Measurements from ENCODE around the gene NOL11.
"Not testable (repeated sequence)": the region's sequence is repeated elsewhere in the genome, so short reads cannot be mapped to it uniquely, and the experiment has no call there.

The NOL11 gene

DNA sequence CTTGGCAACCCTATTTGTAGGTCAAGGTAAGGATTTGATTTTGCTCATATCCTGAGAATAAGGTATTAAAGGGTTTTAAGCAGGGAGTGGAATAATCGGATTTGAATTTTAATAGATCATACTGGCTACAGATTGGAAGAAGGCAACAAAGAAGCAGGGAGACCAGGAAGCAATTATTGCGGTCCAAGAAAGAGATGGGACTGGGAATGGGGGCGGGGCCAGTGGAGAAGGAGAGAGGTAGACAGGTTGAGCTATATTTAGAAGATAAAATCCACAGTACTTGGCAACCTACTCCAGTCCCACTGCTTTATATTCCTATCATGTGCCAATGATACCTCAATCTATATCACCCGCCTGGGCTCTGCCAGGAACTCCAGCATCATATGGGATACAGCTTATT, 5.8 kb upstream of the NOL11 start:
- DNase-seq: no peak

DNA sequence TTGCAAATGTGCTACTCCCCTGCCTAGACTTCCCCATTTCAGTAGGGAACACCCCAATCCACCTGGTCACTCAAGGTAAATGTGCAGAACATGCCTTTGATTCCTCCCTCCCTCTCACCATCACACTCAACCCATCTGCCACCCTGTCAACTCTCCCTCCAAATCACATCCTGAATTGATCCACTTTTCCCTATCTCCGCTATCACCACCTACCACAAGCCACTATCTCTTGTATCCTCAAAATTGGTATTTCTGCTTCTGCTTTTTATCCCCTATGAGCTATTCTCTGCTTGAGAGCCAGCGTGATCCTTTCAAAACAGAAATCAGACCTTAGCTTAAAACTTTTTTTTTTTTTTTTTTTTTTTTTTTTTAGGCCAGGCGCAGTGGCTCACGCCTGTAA, 5.4 kb upstream of the NOL11 start:
- no peak for DNase-seq

DNA sequence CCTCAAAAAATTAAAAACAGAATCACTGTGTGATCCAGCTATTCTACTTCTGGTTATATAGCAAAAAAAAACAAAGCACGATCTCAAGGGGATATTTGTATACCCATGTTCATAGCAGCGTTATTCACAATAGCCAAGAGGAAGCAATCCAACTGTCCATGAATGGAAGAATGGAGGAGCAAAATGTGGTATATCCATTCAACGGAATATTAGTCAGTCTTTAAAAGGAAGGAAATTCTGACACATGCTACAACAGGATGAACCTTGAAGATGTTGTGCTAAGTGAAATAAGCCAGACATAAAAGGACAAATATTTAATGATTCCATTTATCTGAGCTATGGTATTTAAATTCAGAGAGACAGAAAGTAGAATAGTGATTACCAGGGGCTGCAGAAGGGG, 4.6 kb upstream of the NOL11 start:
- DNase-seq: no peak

DNA sequence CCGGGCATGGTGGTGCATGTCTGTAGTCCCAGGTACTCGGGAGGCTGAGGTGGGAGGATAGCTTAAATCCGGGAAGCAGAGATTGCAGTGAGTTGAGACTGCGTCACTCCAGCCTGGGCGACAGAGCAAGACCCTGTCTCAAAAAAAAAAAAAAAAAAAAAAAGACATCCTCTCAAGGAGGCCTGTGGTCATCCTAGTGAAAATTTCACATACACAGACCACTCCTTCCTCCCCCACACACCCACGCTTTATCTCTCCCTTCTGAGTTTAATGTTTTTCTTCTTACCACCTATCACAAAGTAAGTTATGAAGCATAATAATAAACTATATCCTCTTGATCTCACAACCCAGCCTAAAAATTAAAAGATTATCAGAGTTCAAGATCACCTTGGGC, 1.3 kb upstream of the NOL11 start:
- no peak for DNase-seq

DNA sequence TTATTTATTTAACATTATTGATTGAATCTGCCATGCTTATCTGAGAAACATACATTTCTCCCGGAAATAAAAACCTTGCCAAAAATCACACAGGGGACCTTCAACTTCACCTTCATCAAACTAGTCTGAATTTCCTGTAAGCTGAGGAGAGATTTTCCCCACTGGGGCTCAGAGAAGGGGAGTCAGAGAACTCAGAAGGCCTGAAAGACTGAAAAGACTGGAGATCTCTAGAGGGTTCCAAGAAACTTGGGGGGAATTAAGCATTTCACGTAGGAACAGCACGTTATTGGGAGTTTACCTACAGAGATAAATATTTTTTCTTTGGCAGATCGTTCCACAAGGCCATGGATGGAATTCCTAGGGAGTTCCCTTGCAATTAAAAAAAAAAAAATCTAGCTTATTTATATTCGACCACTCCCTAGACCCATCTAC, 528 bp upstream of the NOL11 start:
- no peak for DNase-seq

DNA sequence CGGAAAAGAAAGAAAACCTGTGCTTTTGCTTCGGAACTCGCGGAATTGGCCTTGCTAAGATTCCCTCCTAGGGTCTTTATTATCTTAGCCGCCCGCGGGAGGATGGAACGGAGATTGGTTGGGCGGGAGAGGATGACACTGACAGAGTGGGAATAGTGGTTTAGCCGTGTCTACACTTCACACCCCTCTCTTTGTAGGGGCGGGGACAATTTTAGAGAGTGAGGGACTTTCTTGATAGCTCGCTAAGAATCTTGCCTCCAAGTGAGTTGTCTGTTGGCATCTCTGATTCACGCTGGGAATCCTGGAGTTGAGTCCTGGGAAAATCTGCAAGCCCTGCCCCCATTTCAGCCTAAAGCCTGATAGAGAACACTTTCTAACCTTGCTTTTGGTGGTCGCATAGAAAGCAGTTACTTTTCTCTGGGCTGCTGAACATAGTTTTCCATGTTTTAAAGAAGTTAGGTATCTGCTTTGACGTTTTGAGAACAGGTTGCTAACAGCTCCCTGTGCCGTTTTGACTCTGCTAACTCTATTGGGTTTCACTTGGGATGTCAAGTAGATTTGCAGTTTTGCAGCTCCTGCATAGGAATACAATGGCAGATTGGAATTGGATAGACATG, 697 bp downstream of the NOL11 start:
- peak; percentile 63 for DNase-seq

DNA sequence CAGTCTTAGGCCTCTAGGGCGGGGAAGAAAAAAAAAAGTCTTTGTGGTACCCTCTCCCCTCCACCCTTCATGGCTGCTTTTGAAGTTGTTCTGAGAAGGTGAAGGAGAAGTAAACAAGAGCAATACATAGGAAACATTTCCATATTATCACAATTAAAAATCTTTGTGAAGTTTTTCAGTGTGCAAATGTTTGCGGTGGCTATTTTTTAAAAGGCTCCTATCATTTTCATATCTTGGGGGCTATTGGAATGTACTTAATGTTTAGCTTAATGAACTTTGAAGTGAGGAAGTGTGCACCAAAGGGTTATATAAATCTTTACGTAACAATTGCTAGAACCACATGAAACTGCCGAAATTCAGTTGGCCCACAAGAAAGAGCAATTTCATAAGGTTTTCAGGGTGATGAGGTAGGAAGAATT, 7.6 kb downstream of the NOL11 start:
- DNase-seq: no peak

DNA sequence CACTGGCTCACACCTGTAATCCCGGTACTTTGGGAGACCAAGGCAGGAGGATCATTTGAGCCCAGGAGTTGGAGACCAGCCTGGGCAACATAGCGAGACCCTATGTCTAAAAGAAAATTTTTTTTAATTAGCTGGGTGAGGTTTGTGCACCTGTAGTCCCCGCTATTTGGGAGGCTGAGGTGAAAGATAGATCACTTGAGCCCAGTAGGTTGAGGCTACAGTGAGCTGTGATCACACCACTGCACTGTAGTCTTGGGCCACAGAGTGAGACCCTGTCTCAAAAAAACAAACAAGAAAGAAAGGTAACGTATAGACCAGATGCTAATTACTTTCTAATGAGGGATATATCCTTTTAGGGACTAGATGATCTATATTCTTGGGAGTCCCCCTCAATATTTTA, 8.1 kb downstream of the NOL11 start:
- no peak for DNase-seq

DNA sequence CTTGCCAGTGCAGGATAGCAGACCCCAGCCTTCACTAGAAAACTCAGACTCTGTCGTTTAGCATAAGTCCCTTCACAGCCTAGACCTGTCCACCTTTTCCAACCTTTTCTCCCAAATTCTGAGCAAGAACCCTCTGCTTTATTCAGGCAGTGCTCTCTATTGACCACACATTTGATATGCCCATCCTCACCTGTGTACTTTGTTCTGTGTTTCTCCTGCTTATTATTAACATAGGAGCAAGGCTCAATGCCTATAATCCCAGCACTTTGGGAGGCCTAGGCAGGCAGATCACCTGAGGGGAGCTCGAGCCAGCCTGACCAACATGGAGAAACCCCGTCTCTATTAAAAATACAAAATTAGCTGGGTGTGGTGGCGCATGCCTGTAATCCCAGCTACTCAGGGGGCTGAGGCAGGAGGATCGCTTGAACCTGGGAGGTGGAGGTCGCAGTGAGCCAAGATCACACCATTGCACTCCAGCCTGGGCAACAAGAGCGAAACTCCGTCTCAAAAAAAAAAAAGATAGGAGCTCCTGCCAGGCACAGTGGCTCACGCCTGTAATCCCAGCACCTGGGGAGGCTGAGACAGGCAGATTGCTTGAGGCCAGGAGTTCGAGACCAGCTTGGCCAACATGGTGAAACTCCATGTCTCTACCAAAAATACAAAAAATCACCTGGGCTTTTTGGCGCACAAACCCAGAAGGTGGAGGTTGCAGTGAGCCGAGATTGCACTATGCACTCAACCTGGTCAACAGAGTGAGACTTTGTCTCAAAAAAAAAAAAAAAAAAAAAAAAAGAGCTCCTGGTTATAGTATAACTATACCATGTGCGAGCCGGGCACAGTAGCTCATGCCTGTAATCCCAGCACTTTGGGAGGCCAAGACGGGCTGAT, 9.7 kb downstream of the NOL11 start:
- not testable (repeated sequence) for DNase-seq

DNA sequence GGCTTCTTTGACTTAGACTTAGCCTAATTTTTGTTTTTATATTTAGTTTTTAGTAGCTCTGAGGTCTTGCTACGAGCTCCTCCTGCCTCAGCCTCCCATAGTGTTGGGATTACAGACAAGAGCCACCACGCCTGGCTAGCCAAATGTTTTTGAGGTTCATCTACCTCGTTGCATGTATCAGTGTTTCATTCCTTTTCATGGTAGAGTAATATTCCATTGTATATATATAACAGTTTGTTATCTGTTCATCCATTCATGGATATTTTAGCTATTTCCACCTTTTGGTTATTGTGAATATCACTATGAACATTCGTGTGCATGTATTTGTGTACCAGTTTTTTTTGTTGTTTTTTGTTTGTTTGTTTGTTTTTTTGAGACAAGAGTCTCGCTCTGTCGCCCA, 12.2 kb downstream of the NOL11 start:
- no peak for DNase-seq

DNA sequence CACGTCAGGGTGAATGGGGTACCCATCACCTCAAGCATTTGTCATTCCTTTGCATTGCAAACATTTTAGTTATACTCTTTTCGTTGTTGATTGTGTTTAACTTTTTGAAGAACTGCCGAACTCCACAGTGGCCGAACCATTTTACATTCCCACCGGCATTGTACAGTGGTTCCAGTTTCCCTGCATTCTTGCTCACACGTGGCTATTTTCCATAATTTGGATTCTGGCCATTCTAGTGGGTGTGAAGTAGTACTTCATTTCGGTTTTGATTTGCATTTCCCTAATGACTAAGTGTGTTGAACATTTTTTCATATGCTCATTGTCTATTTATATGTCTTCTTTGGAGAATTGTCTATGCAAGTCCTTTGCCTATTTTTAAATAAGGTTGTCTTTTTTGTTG, 13.0 kb downstream of the NOL11 start:
- no peak for DNase-seq

DNA sequence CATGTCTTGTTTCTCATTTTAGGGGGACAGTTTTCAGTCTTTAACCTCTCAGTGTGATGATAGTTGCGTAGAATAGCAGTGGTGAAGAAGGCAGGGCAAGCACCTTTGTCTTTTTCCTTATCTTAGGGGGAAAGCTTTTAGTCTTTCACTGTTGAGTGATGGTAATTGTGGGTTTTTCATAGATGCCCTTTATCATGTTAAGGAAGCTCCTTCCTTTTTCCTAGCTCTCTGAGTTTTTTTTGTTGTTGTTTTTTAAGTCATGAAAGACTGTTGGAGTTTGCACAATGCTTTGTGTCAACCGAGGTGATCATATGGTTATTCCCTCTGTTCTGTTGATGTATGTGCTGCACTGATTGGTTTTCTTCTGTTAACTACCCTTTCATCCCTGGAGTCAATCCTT, 15.7 kb downstream of the NOL11 start:
- DNase-seq: no peak

DNA sequence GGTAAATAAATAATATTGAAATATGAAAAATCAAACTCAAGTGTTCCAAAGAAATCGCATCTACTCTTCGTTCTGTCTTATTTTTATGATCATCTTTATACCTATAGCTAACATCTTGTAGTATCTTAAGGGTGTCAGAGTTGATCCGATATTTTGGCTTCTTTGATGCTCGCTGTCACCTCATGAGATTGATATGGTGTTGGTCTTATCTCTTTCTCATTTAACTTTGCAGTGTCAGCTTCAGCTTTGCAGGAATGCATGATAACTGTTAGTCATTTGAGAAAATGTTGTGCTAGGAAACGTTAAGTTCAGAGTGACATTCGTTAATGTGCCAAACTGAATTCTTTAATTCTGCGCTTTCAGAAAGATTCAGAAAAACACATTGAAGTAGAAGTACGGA, 19.4 kb downstream of the NOL11 start:
- DNase-seq: no peak

DNA sequence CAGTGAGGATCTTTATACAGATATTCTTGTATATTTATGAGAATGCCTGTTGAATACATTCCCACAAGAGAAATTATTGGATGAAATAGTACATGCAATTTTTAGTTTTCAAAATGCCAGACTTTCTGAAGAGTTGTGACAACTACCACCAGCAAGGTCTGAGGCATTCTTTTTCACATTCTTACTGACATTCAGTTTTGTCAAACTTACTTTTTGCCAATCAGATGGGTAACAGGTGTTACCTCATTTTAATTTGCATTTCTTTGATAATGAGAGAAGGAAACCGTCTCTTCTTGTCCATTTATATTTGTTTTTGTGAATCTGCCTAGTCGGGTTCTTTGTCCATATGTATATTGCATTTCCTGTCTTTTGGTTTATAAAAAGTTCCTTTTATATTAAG, 24.3 kb downstream of the NOL11 start:
- DNase-seq: no peak

DNA sequence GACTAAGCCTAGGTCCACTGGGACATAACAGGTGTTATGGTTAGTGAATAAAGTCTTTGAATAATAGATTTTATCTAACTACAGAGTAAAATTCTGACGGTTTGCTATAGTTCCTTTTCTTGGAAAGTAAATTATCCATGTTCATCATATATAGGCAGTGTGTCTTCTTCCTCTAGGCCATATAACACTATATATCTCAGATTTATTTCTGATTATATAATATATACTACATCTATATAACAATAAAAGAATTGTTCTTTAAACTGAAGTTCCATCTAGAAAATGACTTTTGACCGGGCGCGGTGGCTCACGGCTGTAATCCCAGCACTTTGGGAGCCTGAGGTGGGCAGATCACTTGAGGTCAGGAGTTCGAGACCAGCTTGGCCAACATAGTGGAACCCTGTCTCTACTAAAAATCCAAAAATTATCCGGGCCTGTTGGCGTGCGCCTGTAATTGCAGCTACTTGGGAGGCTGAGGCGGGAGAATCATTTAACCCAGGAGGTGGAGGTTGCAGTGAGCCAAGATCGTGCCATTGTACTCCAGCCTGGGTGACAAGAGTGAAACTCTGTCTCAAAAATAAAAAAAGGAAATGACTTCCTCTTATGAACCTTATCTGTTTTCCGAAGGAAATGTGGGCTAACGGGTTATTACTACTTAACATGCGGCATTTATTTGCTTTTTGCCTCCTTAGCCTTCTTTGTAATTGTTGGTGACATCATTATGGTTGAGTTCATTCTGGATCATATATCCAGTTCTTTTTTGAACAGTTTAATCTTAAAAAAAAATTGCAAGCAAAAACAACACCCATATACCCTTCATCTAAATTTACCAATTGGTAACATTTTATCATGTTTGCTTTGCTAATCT, 29.2 kb downstream of the NOL11 start:
- DNase-seq: no peak

DNA sequence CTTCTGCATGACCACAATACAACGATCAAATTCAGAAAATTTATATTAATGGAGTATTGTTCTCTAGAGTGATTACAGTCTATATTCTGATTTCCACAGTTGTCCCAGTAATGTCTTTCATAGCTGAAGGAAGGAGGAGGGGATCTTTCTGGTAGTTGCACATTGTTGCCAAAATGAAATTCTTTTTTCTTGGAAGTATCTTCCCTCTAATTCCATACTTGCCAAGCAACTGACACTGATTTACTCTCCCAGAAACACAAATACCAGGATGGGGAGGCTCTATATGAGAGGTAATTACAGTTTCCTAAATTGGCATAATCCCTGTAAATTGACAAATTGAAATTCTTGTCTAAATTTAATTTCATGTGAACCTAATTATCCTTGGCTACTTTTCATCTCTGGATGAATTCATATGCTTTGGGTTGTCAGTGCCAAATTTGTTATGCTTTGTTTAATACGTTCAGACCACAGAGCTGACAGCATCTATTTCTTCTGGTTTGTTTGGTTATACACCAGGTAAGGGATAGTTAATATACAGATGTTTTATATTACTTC, 30.0 kb downstream of the NOL11 start:
- DNase-seq: no peak

DNA sequence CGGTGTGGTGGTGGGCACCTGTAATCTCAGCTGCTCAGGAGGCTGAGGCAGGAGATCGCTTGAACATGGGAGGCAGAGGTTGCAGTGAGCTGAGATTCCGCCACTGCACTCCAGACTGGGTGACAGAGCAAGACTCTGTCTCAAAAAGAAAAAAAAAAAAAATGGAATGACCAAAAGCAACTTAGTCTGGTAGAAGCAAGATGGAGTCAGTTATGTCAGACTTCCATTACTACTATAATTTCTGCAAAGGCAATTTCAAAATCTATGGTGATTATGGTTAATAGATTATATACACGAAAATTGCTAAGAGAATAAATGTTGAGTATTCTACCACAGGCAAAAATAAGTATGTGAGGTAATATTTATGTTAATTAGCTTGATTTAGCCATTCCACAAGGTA, 32.3 kb downstream of the NOL11 start:
- DNase-seq: no peak

DNA sequence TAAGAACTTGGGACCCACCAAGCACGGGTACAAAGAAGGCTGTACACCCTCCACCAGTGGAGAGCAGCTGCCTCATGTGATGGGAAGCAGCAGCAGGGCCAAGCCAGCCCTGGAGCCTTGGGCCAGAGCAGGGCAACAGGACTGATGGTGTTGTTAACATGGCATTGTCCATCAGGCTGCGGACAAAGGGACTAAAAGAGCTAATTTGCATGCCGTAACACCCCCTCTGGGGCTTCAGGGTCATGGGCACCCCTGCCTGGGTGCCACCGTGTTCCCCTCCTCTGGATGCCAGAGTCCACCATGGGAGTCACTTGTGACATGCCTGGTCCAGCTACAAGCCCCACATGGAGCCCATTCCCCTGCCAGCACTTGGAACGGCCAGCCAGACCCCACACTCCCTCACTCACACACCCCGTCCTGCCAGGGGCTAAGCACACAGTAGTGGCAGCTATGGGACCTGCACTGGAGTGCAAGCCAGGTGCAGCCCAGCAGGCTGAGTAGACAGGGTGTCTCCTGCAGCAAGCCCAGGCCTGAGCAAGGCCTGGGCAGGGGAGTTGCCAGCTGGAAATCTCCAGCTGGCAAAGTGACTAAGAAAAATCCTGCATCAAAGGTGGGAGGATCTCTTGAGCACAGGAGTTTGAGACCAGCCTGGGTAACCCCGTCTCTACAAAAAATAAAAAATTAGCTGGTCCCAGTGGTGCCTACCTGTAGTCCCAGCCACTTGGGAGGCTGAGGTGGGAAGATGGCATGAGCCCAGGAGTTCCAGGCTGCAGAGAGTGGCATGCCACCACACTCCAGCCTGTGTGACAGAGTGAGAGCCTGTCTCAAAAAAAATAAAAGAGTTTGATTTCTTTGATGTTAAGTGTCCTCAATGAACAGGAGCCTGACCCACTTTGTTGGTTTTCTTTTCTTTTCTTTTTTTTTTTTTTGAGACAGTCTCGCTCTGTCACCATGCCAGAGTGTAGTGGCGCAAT, 33.7 kb downstream of the NOL11 start:
- no peak for DNase-seq

DNA sequence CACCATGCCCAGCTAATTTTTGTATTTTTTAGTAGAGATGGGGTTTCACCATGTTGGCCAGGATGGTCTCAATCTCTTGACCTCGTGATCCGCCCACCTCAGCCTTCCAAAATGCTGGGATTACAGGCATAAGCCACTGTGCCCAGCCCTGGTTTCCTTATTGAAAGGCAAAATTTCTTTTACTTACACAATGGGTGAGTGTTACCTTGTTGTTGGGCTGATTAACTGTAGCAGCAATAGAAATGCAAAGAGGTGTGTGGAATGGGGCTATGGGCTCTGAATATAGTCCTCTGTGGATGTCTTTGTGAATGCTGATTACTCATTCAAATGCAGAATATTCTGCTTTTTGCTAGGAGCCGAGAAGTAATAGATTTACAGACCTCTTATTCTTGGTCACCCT, 34.4 kb downstream of the NOL11 start:
- not testable (repeated sequence) for DNase-seq

DNA sequence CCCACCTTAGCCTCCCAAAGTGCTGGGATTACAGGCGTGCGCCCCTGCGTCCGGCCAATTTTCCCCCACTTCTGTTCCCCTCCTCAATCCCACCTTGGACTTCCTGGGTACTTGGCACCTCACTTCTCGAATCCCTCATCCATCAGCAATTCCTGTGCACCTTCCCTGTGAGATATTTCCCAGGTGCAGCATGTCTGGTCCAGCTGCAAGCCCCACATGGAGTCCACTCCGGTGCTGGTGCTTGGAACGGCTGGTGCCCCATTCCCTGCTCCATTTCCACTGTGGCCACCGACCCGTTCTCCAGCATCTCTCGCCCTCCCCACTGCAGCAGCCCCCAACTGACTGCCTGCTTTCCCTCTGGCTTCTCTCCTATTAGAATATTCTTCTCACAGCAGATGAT, 35.3 kb downstream of the NOL11 start:
- DNase-seq: no peak

DNA sequence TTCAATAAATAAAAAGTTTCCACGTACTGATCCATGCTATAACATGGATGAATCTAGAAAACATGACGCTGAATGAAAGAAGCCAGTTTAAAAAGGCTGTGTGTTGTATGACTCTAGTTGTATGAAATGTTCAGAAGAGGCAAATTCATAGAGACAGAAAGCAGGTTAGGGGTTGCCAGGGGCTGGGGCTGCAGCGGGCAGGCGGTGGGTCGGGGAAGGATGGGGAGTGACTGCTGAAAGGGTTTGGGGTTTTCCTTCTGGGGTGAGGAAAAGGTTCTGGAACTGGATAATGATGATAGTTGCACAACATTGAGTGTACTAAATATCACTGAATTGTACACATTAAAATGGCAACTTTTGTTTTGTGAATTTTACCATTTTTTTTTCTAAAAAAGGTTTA, 36.3 kb downstream of the NOL11 start:
- no peak for DNase-seq

DNA sequence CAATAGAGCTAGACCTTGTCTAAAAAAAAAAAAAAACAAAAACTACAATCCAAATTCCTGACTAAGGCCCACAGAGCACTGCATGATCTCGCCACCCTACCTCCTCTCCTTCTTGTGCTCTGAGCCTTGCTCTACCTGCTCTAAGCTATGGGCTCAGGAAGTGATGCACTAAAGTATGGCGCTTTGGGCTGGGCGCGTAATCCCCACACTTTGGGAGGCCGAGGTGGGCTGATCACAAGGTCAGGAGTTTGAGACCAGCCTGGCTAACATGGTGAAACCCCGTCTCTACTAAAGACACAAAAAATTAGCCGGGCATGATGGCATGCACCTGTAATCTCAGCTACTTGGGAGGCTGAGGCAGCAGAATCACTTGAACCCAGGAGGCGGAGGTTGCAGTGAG, 37.0 kb downstream of the NOL11 start:
- not testable (repeated sequence) for DNase-seq
